SK-N-SH (cell line): ENCODE results near the gene STX18.

Experiments used
- CHD2 ChIP-seq: fragments of 150-350 bp; IDR thresholded peaks from 2 replicates; pipeline ENCODE4 v1.6.1; 2018; ENCODE audit warnings: low read length; ENCODE audit not compliant: partially characterized antibody
- EZH2phosphoT487 ChIP-seq: fragments of 200-600 bp; sonication (generic); IDR thresholded peaks from 2 replicates; pipeline ENCODE4 v1.6.1; 2017; ENCODE audit warnings: low read depth, mixed run types, mild to moderate bottlenecking, antibody characterized with exemption, moderate library complexity, borderline replicate concordance
- PBX3 ChIP-seq: IDR thresholded peaks from 2 replicates; pipeline ENCODE4; 2012
- POLR2AphosphoS5 ChIP-seq: IDR thresholded peaks from 2 replicates; pipeline ENCODE4 v1.6.1; 2012; ENCODE audit warnings: low read depth, low read length
- RAD21 ChIP-seq: IDR thresholded peaks from 2 replicates; pipeline ENCODE4 v1.6.1; 2012; ENCODE audit warnings: mild to moderate bottlenecking, low read length
- RCOR1 ChIP-seq: fragments of 150-350 bp; IDR thresholded peaks from 2 replicates; pipeline ENCODE4 v1.6.1; 2017; ENCODE audit warnings: antibody characterized with exemption, low read length
- TAF1 ChIP-seq: IDR thresholded peaks from 2 replicates; pipeline ENCODE4 v1.6.1; 2012; ENCODE audit warnings: low read depth, mild to moderate bottlenecking, low read length, moderate library complexity, borderline replicate concordance
- USF2 ChIP-seq: fragments of 150-350 bp; IDR thresholded peaks from 2 replicates; pipeline ENCODE4 v1.6.1; 2017; ENCODE audit warnings: antibody characterized with exemption, low read length, low read depth, borderline replicate concordance
- TF ChIP-seq, protein P1 (sequence below): fragments of 200-600 bp; sonication (generic); IDR thresholded peaks from 2 replicates; pipeline ENCODE4 v1.6.1; 2017; ENCODE audit warnings: antibody characterized with exemption, mild to moderate bottlenecking, moderate library complexity

DNA sequence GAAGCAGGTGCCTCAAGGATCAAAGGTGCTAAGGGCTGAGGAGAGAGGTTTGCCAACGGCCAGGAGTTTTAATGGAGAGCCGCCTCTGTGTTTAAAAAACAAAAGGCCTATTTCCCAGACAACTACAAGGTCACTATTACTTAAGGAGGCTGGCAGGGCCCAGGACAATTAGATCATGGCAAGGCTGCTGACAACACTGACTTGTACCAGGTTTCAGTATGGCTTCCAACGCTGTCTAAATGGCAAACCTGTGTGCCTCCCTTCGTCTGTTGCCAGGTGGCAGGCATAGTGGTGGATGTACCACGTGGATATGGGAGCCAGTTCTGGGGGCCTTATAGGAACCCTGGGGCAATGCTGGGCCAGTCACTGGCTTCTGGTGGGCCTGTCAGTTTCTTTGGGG lies 114.0 kb downstream of the STX18 start:
- no peak for TF ChIP-seq RCOR1
- TF ChIP-seq, protein P1, sequence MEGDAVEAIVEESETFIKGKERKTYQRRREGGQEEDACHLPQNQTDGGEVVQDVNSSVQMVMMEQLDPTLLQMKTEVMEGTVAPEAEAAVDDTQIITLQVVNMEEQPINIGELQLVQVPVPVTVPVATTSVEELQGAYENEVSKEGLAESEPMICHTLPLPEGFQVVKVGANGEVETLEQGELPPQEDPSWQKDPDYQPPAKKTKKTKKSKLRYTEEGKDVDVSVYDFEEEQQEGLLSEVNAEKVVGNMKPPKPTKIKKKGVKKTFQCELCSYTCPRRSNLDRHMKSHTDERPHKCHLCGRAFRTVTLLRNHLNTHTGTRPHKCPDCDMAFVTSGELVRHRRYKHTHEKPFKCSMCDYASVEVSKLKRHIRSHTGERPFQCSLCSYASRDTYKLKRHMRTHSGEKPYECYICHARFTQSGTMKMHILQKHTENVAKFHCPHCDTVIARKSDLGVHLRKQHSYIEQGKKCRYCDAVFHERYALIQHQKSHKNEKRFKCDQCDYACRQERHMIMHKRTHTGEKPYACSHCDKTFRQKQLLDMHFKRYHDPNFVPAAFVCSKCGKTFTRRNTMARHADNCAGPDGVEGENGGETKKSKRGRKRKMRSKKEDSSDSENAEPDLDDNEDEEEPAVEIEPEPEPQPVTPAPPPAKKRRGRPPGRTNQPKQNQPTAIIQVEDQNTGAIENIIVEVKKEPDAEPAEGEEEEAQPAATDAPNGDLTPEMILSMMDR = no peak
- no peak for TF ChIP-seq USF2
- no peak for TF ChIP-seq POLR2AphosphoS5
- no peak for TF ChIP-seq CHD2
- no peak for TF ChIP-seq PBX3
- no peak for TF ChIP-seq TAF1
- TF ChIP-seq RAD21 = no peak
- TF ChIP-seq EZH2phosphoT487 = no peak
